ENCODE results near the gene AVPI1.

GRCh38 chr10:97731346-97732051 is 44.5 kb upstream of the AVPI1 start:
- TF ChIP-seq REST (tag by site-specific recombination; IDR thresholded peaks at IDR 0.05) (no peak), ZNF549 (tag by site-specific recombination; IDR thresholded peaks at IDR 0.05) (no peak), ZNF600 (tag by site-specific recombination; IDR thresholded peaks at IDR 0.05) (no peak)

All from HEK293 (cell line).